CD4-positive, alpha-beta T cell treated with Interleukin-15 for 4 hours (primary cell): ENCODE results near the gene AP1M2.

Experiments
- DNase-seq: peaks from one replicate; pipeline ENCODE4 v3.0.0-alpha.2; 2020; ENCODE audit warnings: low spot score

Gene AP1M2

DNA sequence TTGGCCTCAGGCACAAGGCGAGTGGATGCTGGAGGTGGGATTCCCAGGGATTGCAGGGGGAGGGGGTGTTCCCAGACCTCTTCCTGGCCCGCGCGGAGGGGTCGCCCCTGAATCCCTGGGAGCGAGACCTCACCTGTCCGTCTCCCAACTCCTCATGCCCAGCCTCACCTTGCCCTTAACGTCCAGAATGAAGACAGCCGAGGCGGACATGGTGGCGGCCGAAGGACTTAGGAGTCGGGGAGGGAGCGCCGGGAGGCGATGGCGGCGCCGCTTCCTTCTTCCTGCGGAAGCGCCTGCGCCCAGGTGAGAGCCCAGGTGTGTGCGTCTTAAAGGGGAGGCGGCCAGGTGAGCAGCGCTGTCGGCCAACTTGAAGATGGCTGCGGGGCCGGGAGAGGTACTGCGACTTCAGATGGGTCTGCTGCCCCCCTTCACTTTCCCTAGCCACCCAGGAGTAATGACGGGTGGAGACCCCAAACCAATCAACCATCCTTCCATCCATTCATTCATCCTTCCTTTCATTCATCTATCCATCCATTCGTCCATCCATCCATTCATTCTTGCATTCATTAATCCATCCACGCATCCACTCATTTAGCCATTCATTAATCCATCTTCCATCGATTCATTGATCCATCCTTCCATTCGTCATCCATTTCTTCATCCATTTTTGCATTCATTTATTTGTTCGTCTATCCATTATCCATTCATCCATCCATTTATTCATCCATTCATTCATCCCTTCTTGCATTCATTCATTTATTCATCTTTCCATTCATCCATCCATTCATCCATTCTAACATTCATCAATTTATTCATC lies at the start of gene AP1M2:
AP1M2 (minus strand) TSS at position 291 of the 817 bp plus-strand sequence; CDS start at position 210, 81 bp downstream.
- no peak for DNase-seq

- no peak for DNase-seq
These were observed 49.3 kb upstream of the AP1M2 start for GRCh38 chr19:10636304-10636972.

DNA sequence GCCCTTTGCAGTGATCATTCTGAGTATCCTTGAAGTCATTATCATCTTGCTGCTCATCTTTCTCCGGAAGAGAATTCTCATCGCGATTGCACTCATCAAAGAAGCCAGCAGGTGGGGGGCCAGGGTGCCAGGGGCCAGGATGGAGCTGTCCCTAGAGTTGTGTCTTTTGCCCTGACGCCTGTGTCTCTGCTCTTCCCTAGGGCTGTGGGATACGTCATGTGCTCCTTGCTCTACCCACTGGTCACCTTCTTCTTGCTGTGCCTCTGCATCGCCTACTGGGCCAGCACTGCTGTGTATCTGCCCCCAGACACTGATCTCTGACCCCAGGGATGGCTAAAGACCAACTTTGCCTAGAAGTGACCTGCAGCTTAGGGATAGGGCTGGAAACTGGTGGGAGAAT lies 47.9 kb upstream of the AP1M2 start:
- DNase-seq, result no peak

- no peak for DNase-seq
These were observed 47.3 kb upstream of the AP1M2 start for GRCh38 chr19:10634430-10634829.

DNA sequence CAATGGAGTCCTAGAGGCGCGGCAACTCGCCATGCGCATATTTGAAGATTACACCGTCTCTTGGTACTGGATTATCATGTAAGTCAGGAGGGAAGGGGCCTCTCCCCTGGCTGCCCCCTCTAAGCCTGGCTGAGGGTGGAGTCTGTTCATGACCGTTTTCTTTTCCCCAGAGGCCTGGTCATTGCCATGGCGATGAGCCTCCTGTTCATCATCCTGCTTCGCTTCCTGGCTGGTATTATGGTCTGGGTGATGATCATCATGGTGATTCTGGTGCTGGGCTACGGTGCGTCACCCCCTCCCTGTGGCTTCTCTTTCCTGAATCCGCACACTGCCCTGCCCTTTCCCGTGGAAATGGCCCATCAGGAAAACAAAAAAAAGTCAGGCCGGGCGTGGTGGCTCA lies 44.8 kb upstream of the AP1M2 start:
- DNase-seq, result no peak

DNA sequence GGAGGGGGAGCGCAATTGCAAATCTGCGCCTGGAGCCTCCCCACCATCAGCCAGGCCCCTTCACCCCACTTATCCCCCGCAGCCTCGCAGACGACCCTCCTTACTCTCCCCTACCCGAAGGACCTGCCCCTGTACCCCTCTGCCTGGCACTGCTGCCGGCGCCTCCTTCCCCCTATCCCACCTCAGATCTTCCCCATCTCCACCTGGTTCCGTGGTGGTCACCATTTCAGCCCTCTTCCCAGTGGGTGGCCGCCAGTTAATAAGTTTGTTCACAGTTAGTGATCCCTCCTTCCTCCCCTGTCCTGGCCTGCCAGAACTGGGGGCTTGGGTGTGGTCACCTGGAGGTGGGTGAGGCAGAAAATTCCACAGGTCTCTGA lies 38.6 kb upstream of the AP1M2 start:
- DNase-seq, result no peak

- DNase-seq, result no peak
These were observed 38.1 kb upstream of the AP1M2 start, which contains the start of gene SLC44A2 for GRCh38 chr19:10625003-10625761. TSS of gene SLC44A2 (plus strand) at chr19:10625553. CDS start at chr19:10625634, 81 bp downstream.

- peak; percentile 16 for DNase-seq
These were observed 37.5 kb upstream of the AP1M2 start for GRCh38 chr19:10624585-10624984.

DNA sequence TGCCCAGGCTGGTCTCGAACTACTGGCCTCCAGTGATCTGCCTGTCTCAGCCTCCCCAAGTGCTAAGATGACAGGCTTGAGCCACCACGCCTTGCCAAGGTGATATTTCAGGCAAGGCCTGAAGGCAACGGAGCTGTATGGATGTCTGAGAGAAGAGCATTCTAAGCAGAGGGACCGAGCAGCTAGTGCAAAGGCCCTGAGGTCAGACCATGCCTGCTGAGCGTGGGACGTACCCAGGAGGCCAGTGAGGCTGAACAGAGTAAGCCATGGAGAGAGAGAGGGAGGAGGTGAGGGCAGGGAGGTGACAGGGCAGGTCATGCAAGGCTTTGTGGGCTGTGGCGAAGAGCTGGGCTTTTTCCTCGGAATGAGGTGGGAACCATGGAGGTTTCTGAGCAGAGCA lies 34.9 kb upstream of the AP1M2 start:
- no peak for DNase-seq

DNA sequence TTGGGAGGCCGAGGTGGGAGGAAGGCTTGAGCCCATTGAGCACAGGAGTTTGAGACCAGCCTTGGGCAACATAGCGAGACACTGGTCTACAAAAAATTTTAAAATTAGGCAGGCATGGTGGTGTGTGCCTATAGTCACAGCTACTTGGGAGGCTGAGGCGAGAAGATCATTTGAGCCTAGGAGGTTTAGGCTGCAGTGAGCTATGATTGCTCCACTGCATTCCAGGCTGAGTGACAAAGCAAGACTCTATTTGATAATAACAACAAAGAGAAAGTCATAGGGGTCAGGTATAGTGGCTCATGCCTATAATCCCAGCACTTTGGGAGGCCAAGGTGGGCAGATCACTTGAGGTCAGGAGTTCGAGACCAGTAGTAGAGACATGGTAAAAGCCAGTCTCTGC lies 33.7 kb upstream of the AP1M2 start:
- no peak for DNase-seq

GRCh38 chr19:10618846-10619245 lies 31.7 kb upstream of the AP1M2 start:
- DNase-seq, result no peak

DNA sequence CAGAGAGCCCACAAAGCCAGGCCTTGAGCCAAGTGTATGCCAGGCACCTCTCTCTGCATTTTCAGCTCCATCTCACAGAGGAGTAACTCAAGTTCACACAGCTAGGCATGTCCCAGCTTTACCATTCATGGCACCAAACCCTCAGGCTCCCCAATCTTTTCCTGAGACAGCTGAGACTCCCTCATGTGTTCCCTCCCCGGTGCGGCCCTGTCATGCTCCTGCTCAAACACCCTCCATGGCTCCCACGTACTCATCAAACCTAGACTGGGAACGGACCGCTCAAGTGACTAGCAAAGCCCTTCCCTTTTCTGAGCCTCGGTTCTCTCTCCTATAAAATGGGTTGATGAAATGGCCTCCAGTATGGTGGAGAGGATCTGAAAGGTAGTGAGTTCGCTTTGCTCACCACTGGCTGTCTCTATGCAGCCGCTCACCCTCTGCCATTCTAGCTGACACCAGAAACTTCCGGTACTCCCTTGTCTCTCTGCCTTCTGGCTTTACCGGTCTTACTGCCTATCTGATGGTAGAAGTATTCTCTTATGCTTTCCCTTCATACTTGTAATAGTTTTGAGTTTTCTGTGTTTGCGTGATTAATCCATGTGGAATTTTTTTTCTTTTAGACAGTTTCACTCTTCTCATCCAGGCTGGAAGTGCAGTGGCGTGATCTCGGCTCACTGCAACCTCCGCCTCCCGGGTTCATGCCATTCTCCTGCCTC lies 30.5 kb upstream of the AP1M2 start:
- DNase-seq, result no peak

- no peak for DNase-seq
These were observed 28.4 kb upstream of the AP1M2 start for GRCh38 chr19:10615429-10616023.

DNA sequence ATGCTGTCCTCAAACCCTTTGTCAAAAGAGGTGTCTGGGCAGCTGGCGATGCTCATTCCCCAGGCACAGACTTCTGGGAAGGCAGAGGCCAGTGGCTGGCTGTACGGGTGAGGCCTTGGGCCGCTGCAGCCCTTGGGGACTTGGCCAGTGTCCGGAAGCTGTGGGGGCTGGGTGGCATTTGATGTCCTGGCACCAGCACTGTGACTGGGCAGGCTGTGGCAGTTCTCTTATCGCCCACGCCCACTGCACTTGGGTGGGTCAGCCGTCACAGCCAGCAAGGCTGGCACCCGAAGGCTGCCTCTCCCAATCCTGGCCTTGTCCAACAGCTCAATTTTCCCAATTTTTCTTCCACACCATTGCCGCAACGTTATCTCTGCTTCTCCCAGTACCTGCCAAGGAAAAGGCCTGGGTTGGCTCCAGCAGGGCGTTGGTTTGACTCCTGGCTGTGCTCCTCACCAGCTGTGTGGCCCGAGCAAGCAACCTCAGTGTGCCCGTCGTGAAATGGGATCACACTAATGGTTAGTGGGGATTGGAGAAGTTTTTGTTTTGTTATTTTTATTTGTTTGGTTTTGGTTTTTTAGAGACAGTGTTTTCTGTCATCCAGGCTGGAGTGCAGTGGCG lies 25.5 kb upstream of the AP1M2 start:
- DNase-seq, result no peak

GRCh38 chr19:10611907-10612306 lies 24.8 kb upstream of the AP1M2 start:
- DNase-seq, result no peak

GRCh38 chr19:10604460-10604980 lies 17.4 kb upstream of the AP1M2 start:
- no peak for DNase-seq

- peak; percentile 60 for DNase-seq
These were observed 16.9 kb upstream of the AP1M2 start for GRCh38 chr19:10603873-10604459.

DNA sequence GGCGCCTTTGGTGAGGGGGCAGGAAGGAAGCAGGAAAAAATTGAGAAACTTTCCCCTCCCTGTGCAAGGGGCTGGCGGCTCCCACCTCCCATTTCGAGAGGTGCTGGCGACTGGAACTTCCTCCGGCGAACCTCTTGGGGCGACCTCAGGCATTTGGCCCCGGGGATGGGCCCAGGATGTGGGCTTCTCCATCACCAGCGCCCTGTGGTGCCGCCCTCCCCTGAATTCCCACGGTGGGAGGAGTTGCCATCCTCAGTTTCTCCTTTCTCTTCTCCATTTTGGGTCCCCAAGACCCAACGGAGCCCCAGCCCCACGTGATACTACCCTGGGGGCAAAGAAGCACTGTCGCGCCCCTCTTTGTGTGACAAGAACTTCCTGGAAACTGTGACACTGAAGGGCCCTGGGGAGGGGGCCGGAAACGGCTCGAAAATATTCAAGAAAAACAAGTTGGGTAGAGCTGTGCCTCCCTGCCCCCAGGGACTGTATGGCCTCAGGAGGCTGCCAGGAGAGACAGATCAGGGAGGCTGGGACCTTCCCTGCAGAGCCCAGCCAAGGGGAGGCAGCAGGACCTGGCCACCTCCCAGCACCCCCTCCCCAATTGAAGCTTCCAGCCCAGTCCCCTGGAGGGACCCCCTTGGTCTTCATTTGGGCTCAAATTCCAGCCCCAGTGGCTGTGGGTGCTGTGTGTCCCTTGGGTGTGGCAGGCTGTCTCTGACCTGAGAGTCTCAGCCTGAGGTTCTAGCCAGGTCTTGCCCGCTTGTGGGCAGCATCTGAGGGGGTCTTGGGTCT lies 16.2 kb upstream of the AP1M2 start:
- DNase-seq, result peak; percentile 88

GRCh38 chr19:10602330-10603083 lies 15.4 kb upstream of the AP1M2 start:
- peak; percentile 87 for DNase-seq
